Activated T-helper 9 cell treated with anti-CD3 and anti-CD28 coated beads, Interleukin-2, amount 50 U/mL, for 16 hours (primary cell): ENCODE results near the gene TENT4B.

Source experiments
- DNase-seq: peaks from one replicate; pipeline ENCODE4 v3.0.0-alpha.2; 2020; ENCODE audit warnings: low read depth

Gene TENT4B

DNA sequence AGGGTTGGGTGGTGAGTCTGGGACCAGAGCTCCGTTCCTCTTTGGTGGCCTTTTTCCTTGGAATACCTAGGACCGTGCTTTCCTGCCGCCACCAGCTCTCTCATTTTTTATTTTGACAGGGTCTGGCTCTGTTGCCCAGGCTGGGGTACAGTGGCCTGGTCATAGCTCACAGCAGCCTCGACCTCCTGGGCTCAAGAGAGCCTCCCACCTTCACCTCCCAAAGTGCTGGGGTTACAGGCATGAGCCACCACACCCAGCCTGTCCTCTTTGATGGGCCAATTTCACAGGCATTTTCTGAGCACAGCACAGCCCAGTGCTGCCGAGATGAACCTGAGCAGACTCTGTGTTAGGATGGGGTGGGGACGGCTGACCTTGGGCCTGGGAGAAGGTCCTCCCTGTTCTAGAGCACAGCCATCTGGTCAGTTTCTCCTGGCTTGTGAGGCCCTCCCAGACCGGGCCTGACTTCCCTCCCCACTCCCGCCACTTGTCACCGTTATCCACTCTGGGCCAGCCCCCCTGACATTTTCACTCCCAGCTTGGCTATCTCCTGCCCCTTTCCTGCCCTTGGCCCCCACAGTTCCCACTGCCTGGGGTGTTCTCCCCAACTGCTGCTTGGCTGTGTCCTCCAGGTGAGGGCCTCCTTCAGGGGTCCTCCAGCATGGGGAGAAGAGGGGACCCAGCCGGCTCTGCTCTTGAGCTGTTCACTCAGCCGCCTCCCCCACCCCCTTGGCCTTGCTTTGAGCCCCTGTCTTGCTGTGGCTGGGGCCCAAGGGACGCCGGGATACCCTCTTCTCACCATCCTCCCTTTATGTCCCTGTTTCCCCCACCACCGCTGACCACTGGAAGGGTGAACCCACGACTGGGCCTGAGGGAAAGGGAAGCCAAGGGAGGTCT is 118.3 kb downstream of the TENT4B start:
- DNase-seq, result no peak

DNA sequence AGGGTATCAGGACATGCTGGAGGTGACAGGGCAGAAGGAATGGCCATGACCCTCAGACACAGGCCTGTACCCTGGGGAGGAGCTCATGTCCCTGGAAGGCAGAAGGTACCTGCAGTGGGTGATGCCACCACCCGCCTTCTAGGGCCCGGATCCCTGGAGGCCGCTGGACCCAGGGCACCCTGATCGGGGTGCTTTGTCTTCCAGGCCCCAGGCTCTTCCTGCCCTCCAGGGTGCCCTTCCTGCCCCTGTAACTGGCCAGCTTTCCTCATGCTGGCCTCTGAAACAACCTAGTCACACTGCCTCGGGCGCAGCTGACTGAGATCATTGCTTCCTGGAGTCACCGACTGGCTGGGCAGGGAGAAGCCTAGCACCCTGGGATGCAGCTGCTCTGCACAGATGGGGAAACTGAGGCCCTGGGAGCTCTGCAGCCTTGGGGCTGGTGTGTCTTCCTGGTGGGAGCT is 119.0 kb downstream of the TENT4B start:
- no peak for DNase-seq

DNA sequence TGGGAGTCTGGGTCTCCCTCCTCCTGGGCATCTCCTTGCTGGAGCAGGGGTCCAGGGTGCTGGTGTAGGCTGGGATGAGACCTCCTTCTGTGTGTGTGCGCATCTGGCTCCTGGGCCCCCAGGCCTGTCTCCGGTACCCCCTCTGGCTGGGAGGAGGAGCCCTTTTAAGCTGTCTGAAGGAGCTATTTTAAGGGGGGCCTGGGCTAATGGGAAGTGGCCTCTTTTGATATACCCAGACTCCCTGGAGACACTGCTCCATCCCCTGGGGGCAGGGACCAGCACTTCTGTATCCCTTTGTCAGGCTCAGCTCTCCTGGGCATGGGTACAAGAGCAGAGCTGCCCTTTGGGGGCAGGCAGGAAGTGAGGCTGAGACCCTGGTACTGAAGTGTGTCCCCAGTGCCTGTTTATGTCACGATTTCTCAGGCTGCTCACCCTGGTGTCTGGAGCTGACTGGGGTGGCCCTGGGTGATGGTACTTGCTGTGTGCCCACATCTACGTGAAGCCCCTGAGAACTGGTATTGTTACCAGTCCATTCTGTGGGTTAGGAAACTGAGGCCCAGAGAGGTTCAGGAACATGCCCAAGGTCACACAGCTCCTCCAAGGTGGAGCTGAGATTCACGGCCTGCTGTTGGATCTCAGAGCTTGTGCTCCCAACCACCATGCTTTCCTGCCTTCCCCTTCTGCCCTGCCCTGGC is 119.7 kb downstream of the TENT4B start:
- no peak for DNase-seq

DNA sequence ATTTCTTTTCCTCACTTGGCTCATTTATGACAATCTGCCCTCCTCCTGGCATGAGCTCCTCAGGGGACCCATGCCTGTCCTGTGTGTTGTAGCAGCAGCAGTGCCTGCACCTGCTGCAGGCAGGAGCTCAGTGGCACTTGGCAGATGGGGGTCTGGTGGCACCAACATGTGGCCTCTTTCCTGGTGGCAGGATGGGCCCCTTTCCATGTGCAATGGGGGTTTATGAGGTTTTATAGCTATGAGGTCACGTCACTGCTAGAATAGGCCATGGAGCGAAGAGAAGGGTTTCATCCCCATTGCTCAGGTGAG is 120.2 kb downstream of the TENT4B start:
- no peak for DNase-seq

DNA sequence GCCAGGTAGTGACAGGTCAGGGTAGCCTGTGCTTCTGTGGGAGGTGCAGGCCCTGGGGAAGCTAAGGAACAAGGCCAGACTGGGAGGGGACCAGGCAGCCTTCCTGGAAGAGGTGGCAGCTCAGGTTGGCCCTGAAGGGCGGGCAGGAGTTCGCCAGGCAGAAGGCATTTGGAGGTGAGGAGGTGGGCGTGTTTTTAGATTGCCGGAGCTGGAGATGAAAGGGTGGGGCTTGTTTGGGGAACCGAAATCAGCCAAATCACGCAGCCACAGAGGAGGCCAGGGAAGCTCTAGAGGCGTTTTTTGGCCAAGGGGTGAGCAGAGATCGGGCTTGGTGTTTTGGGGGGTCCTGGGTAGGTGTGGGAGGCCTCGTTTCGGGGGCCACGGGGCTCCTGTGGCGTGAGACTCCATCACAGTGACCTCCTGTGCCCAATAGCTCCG is 120.8 kb downstream of the TENT4B start:
- peak; percentile 25 for DNase-seq

DNA sequence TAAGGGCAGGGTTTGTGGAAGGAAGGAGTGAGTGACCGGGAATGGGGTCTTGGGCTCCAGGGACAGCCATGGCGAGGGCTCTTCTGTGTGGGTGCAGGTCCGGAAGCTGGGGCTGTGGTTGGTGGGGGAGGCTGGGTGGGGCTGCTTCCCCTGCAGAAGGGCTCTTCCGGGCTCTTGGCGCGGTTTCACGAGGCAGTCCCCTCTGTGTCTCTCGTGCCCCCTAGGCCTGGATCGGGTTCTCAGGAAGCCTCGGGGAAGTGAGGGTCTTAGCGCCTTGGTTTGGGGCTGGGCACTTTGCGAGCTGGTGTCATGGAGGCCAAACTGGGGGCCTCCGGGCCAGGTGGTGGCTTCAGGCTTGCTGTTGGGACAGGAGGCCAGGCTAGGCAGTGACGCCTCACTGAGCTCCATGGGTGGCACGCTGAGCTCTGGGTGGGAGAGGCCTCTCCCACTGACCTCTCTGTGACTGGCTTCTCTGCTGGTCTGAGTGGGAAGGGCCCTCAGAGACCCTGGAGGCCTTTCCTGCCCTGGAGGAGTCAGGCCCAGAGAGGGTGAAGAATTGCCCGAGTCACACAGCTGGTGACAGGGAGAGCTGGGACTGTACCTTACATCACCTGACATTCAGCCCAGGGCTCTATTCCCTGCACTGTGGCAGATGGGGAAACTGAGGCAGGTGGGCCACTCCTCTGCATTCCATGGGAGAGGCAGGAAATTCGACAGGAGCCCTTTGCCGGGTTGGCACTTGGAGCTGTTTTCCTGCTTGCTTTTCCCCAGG is 121.4 kb downstream of the TENT4B start:
- peak; percentile 36 for DNase-seq

DNA sequence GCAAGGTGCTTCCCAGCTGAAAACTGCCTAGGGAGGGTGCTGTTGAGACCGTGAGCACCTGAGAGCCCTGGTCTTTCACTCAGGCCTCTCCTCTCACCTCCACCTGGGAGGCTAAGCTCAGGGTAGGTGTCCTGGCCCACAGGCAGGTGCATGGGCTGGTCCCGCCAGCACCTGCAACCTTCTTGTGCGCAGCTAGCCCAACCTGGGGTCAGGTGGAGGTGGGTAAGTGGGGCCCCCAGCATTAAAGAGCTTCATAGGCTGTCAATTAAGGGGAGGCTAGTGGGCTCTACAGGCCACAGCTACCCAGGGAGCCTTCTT is 122.0 kb downstream of the TENT4B start:
- no peak for DNase-seq

DNA sequence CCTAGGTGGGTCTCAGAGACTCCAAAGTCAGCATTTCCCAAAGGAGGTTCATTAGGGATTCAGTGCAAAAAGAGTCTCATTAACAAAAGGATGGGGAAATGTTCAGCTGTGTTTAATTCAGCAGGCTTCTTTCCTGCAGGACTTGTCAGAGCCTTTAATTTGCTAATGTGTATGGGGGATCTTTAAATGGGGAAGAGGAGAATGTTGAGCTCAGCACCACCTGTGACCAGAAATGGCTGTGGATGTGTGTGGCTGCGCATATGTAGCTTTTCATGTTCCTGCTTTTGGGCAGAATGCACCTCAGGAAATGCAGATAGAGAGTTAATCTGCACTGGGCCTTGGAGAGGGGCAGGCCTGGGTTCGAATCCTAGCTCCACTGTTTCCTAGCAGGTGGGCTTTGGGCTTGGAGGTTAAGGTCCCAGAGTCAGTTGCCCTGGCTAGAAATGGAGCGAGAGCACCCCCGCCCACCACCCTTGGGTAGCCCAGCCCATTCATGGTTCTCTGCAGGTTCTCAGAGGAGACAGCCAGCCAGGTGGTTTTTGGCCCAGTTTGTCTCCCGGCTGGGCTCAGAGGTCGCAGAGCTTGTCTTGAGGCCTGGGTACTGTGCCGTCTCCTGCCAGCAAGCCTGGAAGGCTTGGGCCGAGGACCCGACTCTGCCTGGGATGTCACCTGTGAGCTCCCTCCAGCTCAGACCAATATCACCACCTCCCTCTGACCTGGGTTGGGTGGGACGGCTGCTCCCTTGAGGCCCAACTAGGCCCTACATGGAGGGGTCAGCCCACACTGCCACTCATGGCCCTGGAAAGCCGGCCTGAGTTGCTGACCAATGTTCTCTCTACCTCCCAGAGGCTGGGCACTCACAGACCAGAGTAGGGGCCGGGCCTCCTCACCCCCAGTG is 122.6 kb downstream of the TENT4B start:
- no peak for DNase-seq

DNA sequence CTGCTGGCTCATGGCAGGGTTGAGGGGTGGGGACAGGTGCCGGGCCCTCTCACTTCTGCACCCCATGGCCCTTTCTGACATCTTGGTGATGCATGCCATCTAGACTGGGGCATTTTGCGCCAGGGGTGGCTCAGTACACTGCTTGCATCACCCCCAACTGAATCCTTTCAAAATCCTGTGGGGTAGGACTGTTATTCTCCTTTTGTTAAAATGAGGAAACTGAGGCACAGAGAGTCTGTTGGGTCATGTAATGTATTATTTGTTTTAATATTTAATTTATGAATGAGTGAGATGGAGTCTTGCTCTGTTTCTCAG is 123.2 kb downstream of the TENT4B start:
- no peak for DNase-seq

DNA sequence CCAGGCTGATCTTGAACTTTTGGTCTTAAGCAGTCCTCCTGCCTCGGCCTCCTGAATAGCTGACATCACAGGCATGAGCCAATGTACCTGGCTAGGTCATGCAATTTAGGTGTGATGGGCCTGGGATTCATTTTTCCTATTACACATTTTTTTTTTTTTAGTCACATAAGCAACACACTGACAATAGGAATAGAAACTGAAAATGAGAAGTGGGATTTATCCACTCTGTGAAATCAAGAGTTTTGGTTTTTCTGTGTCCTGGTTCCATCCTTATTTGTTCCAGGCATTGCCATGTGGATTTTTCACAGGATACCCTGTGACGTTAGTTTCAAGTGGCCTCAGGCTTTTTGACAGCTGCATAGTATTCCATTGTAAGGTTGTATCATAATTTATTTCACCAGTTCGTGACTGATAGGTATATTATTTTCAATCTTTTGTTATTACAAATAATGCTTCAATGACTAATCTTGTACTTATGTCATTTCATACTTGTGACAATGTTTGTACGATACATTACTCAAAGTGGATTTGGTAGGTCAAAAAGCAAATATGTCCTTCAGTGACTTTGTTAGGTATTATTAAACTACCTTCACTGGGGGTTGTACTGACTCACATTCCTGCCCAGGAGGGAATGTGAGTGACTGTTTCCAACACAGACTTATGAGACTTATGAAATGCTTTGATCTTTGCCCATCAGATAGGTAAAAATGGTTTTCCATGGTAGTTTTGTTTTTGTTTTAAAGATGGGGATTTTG is 123.9 kb downstream of the TENT4B start:
- no peak for DNase-seq

DNA sequence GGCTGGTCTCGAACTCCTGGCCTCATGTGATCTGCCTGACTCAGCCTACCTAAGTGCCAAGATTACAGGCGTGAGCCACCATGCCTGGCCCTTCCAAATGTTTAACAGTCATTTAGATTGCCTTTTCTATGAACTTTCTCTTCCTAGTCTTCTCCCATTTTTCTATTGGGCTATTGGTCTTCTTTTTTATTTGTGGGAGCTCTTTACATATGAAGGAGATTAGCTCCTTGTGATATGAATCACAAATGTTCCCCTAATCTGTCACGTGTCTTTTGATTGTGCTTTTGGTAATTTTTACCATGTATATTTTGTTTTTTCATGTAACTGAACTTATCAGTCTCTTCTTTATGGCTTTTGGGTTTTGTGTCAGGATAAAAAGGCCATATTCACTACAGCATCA is 125.1 kb downstream of the TENT4B start:
- no peak for DNase-seq

DNA sequence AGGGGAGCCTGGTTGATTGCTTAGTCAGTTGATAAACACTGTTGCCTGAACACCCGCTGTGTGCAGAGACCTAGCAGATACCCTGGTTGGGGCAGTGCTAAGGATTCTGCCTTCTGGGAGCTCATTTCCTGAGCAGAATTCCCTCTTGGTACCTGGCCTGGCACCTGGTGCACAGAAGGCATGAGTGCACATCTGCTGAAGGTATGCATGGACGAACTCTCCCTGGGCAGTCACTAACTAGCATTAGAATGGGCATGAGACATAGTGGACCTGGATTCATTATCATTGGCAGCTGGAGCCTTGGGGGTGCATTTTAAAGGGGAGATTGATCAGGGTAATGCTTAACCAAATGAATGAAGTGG is 126.4 kb downstream of the TENT4B start:
- DNase-seq, result no peak

DNA sequence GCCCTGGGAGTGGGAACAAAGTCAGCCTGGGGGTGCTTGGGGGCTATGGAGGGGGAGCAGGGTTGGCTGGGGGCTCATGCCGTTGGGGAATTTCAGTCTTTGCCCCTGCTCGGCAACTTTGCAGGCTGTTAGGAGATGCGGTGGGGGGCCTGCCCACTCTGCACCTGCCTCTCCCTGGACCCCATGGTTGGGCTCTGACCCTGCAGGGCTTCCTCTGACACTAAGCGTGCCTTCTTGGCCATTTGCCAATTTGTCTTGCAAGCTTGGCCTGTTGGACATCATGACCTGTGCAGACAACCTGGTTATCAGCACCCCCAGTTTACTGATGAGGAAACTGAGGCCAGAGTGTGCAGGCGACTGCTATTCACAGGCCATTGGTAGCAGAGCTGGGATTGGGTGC is 127.8 kb downstream of the TENT4B start:
- no peak for DNase-seq
